GM12873 (cell line): ENCODE measurements around the gene UBE2D1.

Experiments used
- CTCF ChIP-seq: IDR thresholded peaks from 2 replicates; pipeline ENCODE4 v1.5.1; 2012; ENCODE audit warnings: low read depth, mild to moderate bottlenecking, moderate library complexity, low read length, control low read depth; ENCODE audit not compliant: insufficient read depth; ENCODE audit errors: missing control alignments

Gene UBE2D1

GRCh38 chr10:58336242-58336641 lies 1.4 kb downstream of the UBE2D1 start:
- no peak for TF ChIP-seq CTCF

GRCh38 chr10:58341422-58341821 lies 6.6 kb downstream of the UBE2D1 start:
- no peak for TF ChIP-seq CTCF

GRCh38 chr10:58341947-58342346 lies 7.1 kb downstream of the UBE2D1 start:
- no peak for TF ChIP-seq CTCF

- no peak for TF ChIP-seq CTCF
These were observed 13.2 kb downstream of the UBE2D1 start for GRCh38 chr10:58347967-58348366.

GRCh38 chr10:58348571-58349033 lies 13.8 kb downstream of the UBE2D1 start:
- no peak for TF ChIP-seq CTCF

GRCh38 chr10:58350023-58350422 lies 15.2 kb downstream of the UBE2D1 start:
- no peak for TF ChIP-seq CTCF

GRCh38 chr10:58350619-58351323 lies 16.0 kb downstream of the UBE2D1 start:
- no peak for TF ChIP-seq CTCF
